H9 (cell line): ENCODE results near the gene TMEM127. TPM values are rescaled to one million over a fixed set of nuclear protein-coding genes. Genes with fewer than 3 reads are reported as not detected.

Experiments used
- DNase-seq: peaks from one replicate; pipeline ENCODE4 v3.0.0-alpha.2; 2017
- H2AFZ ChIP-seq: one replicate; pipeline ENCODE4 v1.6.1; 2013; ENCODE audit warnings: mild to moderate bottlenecking, low read length, control low read depth, moderate library complexity
- H2AK5ac ChIP-seq: 2 replicates; pipeline ENCODE4 v1.6.1; 2013; ENCODE audit warnings: low read length, control low read depth, mixed read lengths; ENCODE audit not compliant: insufficient read length
- H2BK120ac ChIP-seq: one replicate; pipeline ENCODE4 v1.6.1; 2013; ENCODE audit warnings: low read depth, mild to moderate bottlenecking, low read length, control low read depth, inconsistent platforms; ENCODE audit not compliant: poor library complexity, severe bottlenecking
- H2BK12ac ChIP-seq: 2 replicates; pipeline ENCODE4 v1.6.1; 2013; ENCODE audit warnings: low read length, control low read depth, mixed read lengths, low read depth; ENCODE audit not compliant: insufficient read length
- H2BK15ac ChIP-seq: 2 replicates; pipeline ENCODE4 v1.6.1; 2013; ENCODE audit warnings: low read depth, low read length, control low read depth
- H2BK20ac ChIP-seq: one replicate; pipeline ENCODE4 v1.6.1; 2013; ENCODE audit warnings: low read depth, mild to moderate bottlenecking, low read length, control low read depth, inconsistent platforms; ENCODE audit not compliant: poor library complexity, severe bottlenecking
- H2BK5ac ChIP-seq: 2 replicates; pipeline ENCODE4 v1.6.1; 2013; ENCODE audit warnings: low read length, control low read depth, mixed read lengths; ENCODE audit not compliant: insufficient read length
- H3K14ac ChIP-seq: 2 replicates; pipeline ENCODE4 v1.6.1; 2013; ENCODE audit warnings: low read length, control low read depth; ENCODE audit not compliant: insufficient read depth
- H3K18ac ChIP-seq: 2 replicates; pipeline ENCODE4 v1.6.1; 2013; ENCODE audit warnings: low read depth, mild to moderate bottlenecking, mixed read lengths, low read length, control low read depth; ENCODE audit not compliant: insufficient read length
- H3K23ac ChIP-seq: 2 replicates; pipeline ENCODE4 v1.6.1; 2013; ENCODE audit warnings: low read length, control low read depth, mixed read lengths, low read depth; ENCODE audit not compliant: insufficient read length
- H3K23me2 ChIP-seq: 2 replicates; pipeline ENCODE4 v1.6.1; 2013; ENCODE audit warnings: low read depth, mild to moderate bottlenecking, mixed read lengths, low read length, control low read depth; ENCODE audit not compliant: insufficient read length, poor library complexity, severe bottlenecking
- H3K27ac ChIP-seq: 2 replicates; pipeline ENCODE4 v1.5.1; 2013; ENCODE audit warnings: low read length, control low read depth, mixed read lengths, low read depth; ENCODE audit not compliant: insufficient read length
- H3K27me3 ChIP-seq: 2 replicates; pipeline ENCODE4 v1.6.1; 2013; ENCODE audit warnings: low read length, control low read depth, inconsistent platforms; ENCODE audit not compliant: insufficient read depth
- H3K4ac ChIP-seq: 2 replicates; pipeline ENCODE4 v1.6.1; 2013; ENCODE audit warnings: low read depth, mild to moderate bottlenecking, control low read depth, inconsistent platforms, low read length, moderate library complexity
- H3K4me1 ChIP-seq: 2 replicates; pipeline ENCODE4 v1.6.1; 2013; ENCODE audit warnings: low read length, control low read depth, inconsistent platforms; ENCODE audit not compliant: insufficient read depth
- H3K4me2 ChIP-seq: 2 replicates; pipeline ENCODE4 v1.6.1; 2013; ENCODE audit warnings: low read length, control low read depth, mixed read lengths; ENCODE audit not compliant: insufficient read length, insufficient read depth
- H3K56ac ChIP-seq: 2 replicates; pipeline ENCODE4 v1.6.1; 2013; ENCODE audit warnings: low read depth, mild to moderate bottlenecking, mixed read lengths, low read length, control low read depth; ENCODE audit not compliant: insufficient read length
- H3K79me1 ChIP-seq: 2 replicates; pipeline ENCODE4 v1.6.1; 2013; ENCODE audit warnings: low read depth, mild to moderate bottlenecking, moderate library complexity, low read length, control low read depth, inconsistent platforms; ENCODE audit not compliant: insufficient read depth, poor library complexity, severe bottlenecking
- H3K79me2 ChIP-seq: 2 replicates; pipeline ENCODE4 v1.6.1; 2013; ENCODE audit warnings: low read length, control low read depth, inconsistent platforms; ENCODE audit not compliant: insufficient read depth
- H3K9ac ChIP-seq: 2 replicates; pipeline ENCODE4 v1.6.1; 2013; ENCODE audit warnings: low read length, control low read depth, mixed read lengths; ENCODE audit not compliant: insufficient read length; ENCODE audit errors: extremely low read depth
- H3K9me3 ChIP-seq: one replicate; pipeline ENCODE4 v1.6.1; 2013; ENCODE audit warnings: low read depth, low read length, inconsistent platforms; ENCODE audit not compliant: control insufficient read depth
- H3T11ph ChIP-seq: one replicate; pipeline ENCODE4 v1.6.1; 2013; ENCODE audit warnings: mild to moderate bottlenecking, low read length, control low read depth, inconsistent platforms
- H4K20me1 ChIP-seq: one replicate; pipeline ENCODE4 v1.6.1; 2013; ENCODE audit not compliant: control insufficient read depth, insufficient read length, insufficient read depth
- H4K5ac ChIP-seq: 2 replicates; pipeline ENCODE4 v1.6.1; 2013; ENCODE audit warnings: low read depth, mild to moderate bottlenecking, mixed read lengths, low read length, control low read depth; ENCODE audit not compliant: insufficient read length
- H4K8ac ChIP-seq: replicated peaks from 2 replicates; pipeline ENCODE4 v1.6.1; 2013; ENCODE audit warnings: low read length, control low read depth, mixed read lengths, low read depth; ENCODE audit not compliant: insufficient read length
- H4K91ac ChIP-seq: 2 replicates; pipeline ENCODE4 v1.6.1; 2013; ENCODE audit warnings: low read depth, mild to moderate bottlenecking, moderate library complexity, mixed read lengths, low read length, control low read depth; ENCODE audit not compliant: insufficient read length
- H3K27ac Mint-ChIP-seq, 3 experiments: 2 replicates in 2 of 3; 3 replicates in 1 of 3; pipeline ENCODE4 v1.8.0; 2020 to 2021; ENCODE audit warnings: mixed read lengths in 3 of 3, mild to moderate bottlenecking in 1 of 3, moderate library complexity in 1 of 3
- H3K27me3 Mint-ChIP-seq: 2 replicates; pipeline ENCODE4 v1.8.0; 2021; ENCODE audit warnings: low read depth, mild to moderate bottlenecking, moderate library complexity, mixed read lengths
- H3K36me3 Mint-ChIP-seq, 3 experiments: 2 replicates in 2 of 3; 3 replicates in 1 of 3; pipeline ENCODE4 v1.8.0; 2020 to 2021; ENCODE audit warnings: low read depth in 3 of 3, mixed read lengths in 3 of 3; ENCODE audit not compliant: insufficient read depth in 1 of 3
- H3K4me1 Mint-ChIP-seq, 2 experiments: 2 replicates each; pipeline ENCODE4 v1.8.0; 2020; ENCODE audit warnings: mixed read lengths in 2 of 2
- H3K4me3 Mint-ChIP-seq, 2 experiments: 2 replicates in 1 of 2; 3 replicates in 1 of 2; pipeline ENCODE4 v1.8.0; 2020 to 2021; ENCODE audit warnings: mild to moderate bottlenecking in 2 of 2, mixed read lengths in 2 of 2, moderate library complexity in 1 of 2
- H3K9me3 Mint-ChIP-seq, 2 experiments: 2 replicates in 1 of 2; 3 replicates in 1 of 2; pipeline ENCODE4 v1.8.0; 2020; ENCODE audit warnings: mild to moderate bottlenecking in 2 of 2, mixed read lengths in 2 of 2, moderate library complexity in 1 of 2
- CTCF ChIP-seq: fragments of 200-600 bp; sonication (generic); conservative IDR thresholded peaks from 3 replicates; pipeline ENCODE4 v1.8.0; 2021; ENCODE audit warnings: antibody characterized with exemption, mild to moderate bottlenecking
- WGBS: extraction: QIAGEN DNeasy Blood & Tissue Kit; methylation state at CpG from one replicate; pipeline ENCODE4 v1.1.7; 2013; ENCODE audit warnings: missing lambda C conversion rate, low lambda C conversion rate, mixed read lengths; ENCODE audit not compliant: insufficient read length; ENCODE audit errors: extremely low coverage; 5-methylcytosine and 5-hydroxymethylcytosine counted together
- total RNA-seq: library from RNA; stranded (reverse); gene quantifications from 2 replicates; pipeline ENCODE4 v1.2.1, GENCODE V29; 2021

The TMEM127 gene
- total RNA-seq, 1 experiment from 2014 or later, result 30.1 TPM

- Histone ChIP-seq H2BK15ac (no peak overlapping the region), H3K4me1 (peaks cover 5% of the 10 kb centered on the region; the same call in 1 of the 2 replicates), H4K8ac (no peak overlapping the region), H3K4ac (no peak overlapping the region), H4K91ac (no peak overlapping the region), H3K27me3 (no peaks in the 10 kb centered on the region), H3K18ac (no peak overlapping the region), H3K9ac (no peak overlapping the region), H3K79me1 (peaks cover 4% of the 10 kb centered on the region), H2BK12ac (no peak overlapping the region), H4K5ac (no peak overlapping the region), H3K14ac (no peak overlapping the region), H3K23me2 (peaks cover 4% of the 10 kb centered on the region), H2AK5ac (no peak overlapping the region), H3K23ac (no peak overlapping the region), H3T11ph (no peak overlapping the region), H2BK5ac (no peak overlapping the region), H2AFZ (no peak overlapping the region), H4K20me1 (no peaks in the 10 kb centered on the region), H2BK120ac (no peak overlapping the region), H3K56ac (no peak overlapping the region), H3K4me2 (no peak overlapping the region), H3K79me2 (peaks cover 65% of the 10 kb centered on the region), H3K9me3 (no peaks in the 10 kb centered on the region), H2BK20ac (no peak overlapping the region), H3K27ac (no peak overlapping the region)
- Mint-ChIP-seq H3K4me3 (no peak overlapping the region), H3K27ac (peak overlapping the region in 1 of 3 experiments; percentile 25; a peak in 2 of 7 replicates), H3K4me1 (peaks cover 56 to 59% of the 10 kb centered on the region in 2 experiments), H3K36me3 (peaks cover 9 to 13% (median 12%) of the 10 kb centered on the region in 3 experiments), H3K27me3 (no peaks in the 10 kb centered on the region), H3K9me3 (no peaks in the 10 kb centered on the region)
- no peak for DNase-seq
- WGBS, result no CpG with 5 or more reads among the region's 4 CpGs
- TF ChIP-seq CTCF, result no peak
Measured at GRCh38 chr2:96202152-96202854, 63.5 kb downstream of the TMEM127 start.
